NCI-H2171 (cell line): ENCODE results near the gene PPP5C.
"Not testable (repeated sequence)": the region's sequence is repeated elsewhere in the genome, so short reads cannot be mapped to it uniquely, and the experiment has no call there.

Source experiments
- DNase-seq: peaks from one replicate; lab custom pipeline; 2025; lab: John Stamatoyannopoulos, UW

Gene PPP5C

DNA sequence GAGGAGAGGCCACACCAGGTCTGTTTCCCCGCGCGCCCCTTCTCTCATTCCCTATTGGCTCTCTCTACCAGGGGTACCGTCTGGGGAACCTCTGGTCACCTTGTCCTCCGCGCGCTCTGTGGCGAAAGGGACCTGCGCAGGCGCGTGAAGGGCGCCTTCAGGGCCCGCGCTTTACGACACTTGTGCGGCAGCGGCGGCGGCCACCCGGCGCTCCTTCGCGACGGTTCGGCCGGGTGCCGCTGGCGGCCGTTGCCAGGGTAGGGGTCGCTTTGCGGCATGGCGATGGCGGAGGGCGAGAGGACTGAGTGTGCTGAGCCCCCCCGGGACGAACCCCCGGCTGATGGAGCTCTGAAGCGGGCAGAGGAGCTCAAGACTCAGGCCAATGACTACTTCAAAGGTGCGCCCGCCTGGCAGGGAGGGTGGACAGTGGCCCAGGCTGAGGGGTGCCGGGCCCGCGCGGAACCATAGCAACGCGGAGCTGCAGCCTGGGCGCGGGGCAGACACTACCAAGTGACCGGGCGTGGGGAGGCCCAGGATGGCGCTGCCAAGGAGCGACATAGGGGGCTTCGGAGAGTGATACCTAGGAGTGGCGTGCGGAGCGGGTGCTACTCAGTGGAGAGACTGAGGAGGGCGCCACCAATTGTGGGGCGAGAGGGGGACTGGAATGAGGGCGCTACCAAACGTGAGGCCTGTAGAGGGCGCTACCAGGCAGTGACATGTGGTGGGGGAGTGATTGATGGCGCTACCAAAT is at the start of gene PPP5C:
TSS of gene PPP5C (plus strand) at position 267 of the 751 bp plus-strand sequence. CDS start at position 277, 10 bp downstream.
- peak; percentile 95 for DNase-seq

DNA sequence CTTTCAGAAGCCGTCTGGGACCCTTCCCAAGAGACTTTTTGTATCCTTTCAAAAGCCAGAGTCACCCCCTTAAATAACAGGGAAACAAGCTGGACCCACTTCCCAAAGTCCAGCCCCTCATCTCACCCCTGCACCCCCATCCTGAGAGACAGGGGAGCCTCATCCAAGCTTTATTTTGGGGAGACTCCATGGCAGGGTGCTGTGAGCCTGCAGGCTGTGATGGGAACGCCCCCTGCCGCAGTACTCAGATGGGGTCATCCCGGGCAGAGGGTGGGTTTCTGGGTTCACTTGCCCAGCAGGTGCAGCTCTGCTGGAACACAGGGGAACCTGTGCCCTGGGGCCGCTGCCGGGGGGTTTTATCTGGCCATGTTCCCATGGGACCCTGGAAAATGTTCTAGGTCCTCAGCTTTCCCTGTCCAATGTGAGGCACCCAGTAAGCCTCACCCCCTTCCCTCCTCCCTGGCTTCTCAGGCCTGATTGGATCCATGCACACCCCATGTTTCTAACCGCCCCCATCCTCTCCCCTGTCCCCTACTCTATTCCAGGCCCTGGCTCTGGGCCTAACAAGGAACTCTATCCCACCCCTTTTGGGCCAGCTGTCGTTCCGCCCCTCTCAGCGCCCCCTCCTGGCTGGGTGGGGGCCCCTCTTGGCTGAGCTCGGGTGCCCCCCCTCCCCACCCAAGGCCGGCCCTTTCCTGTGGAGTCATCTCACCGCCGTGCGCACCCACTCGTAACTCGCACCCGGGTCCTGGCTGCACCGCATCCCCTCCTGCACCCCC is 49.0 kb upstream of the PPP5C start:
- no peak for DNase-seq

DNA sequence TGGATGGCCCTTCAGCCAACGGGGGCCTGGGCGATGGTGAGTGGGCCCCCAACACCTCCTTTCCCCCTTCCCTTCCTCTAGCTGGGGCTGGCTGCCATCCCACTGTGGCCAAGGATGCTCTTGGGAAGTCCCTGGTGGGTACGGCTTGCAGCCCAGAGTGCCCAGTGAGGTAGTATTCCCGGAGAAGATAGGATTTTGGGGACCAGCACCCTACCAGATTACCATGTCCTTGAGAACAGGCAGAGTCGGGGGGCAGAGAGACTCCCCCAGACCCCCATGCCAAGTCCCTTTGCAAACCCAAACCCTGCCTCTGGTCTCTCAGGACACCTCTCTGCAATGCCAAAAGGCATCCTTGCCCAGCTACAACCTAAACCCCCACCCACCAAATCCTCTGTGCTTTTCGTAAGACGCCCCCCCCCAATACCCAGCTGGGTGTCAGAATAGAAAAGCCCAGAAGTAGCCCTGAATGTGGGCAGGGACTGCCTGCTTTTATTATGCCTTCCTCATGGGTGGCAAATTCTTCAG is 48.3 kb upstream of the PPP5C start:
- no peak for DNase-seq

- peak; percentile 96 for DNase-seq
Measured at GRCh38 chr19:46299004-46299509, 47.8 kb upstream of the PPP5C start.

- no peak for DNase-seq
Measured at GRCh38 chr19:46299695-46300094, 47.2 kb upstream of the PPP5C start.

DNA sequence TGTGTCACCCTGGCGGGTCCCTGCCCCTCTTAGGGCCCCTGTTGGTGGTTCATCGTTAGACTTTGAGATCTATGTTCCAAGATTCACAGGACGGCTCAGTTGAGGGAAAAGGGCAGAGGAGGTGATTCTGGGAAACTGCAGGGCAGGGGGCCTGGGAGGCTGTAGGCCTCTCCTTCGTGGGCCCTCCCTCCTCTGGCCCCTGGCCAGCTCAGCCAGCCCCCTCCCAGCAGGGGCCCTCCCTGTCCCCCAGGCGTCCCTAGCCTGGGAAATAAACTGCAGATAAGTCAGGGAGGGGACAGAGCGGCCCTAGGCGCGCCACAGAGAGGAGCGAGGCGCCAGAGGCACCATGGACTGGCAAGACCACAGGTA is 43.6 kb upstream of the PPP5C start:
- DNase-seq = no peak

- no peak for DNase-seq
Measured at GRCh38 chr19:46303691-46304397, 43.0 kb upstream of the PPP5C start.

DNA sequence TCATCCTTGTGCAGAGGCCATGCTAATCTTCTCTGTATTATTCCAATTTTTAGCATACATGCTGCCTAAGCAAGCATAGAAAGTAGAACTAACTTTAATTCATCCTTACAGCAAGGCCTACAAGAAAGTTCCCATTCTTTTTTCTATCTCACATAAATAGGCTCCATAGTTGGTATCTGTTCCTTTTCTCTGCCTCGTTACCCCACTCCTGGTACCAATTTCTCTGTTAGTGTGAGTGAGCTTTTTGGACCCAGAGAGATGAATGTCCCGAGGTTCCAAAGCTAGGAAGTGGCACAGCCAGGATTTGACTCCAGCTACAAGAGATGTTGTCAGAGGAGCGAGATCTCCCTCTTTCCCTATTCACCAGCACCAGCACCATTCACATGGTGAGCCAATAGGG is 40.4 kb upstream of the PPP5C start:
- DNase-seq = no peak

GRCh38 chr19:46308510-46308909 is 38.4 kb upstream of the PPP5C start:
- DNase-seq = no peak

GRCh38 chr19:46309056-46309455 is 37.8 kb upstream of the PPP5C start:
- no peak for DNase-seq

GRCh38 chr19:46311444-46311843 is 35.4 kb upstream of the PPP5C start:
- no peak for DNase-seq

- DNase-seq = not testable (repeated sequence)
Measured at GRCh38 chr19:46313540-46314469, 33.1 kb upstream of the PPP5C start.

DNA sequence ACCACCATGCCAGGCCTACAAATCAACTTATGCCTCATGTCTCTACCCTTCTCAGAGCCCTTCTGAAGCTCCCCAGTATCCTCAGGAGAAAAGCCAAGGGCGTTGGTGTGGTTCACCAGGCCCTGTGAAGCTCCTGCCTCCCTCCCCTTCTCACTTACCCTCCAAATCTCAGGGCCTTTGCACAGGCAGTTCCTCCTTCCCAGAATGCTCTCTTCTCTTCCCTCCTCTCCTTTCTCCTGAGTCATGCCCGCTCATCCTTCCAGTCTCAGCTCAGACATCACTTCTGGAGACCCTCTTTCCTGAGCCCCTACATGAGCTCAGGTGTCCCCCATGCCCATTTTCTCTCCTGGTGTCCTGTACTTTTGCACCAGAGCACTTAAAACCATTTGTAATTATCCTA is 29.5 kb upstream of the PPP5C start:
- no peak for DNase-seq

- no peak for DNase-seq
Measured at GRCh38 chr19:46319613-46320012, 27.3 kb upstream of the PPP5C start.

DNA sequence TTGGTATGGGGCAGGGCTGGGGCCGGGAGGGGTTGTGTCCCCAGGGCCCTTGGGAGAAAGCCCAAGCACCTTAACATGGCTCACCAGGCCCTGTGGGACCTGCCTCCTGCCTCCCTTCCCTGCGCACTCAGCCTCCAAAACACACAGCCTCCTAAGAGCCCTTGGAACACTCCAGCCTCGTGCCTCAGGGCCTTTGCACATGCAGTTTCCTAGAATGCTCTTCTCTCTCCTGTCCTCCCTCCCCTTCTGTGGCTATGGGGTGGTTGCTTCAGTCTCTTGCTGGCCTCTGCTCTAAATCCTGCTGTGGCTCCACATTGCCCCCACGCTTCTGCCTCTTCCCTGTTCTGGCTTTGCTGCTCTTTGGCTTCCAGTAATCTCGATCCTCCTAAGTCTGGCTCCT is 26.3 kb upstream of the PPP5C start:
- no peak for DNase-seq

GRCh38 chr19:46321653-46322052 is 25.2 kb upstream of the PPP5C start:
- DNase-seq = no peak

- not testable (repeated sequence) for DNase-seq
Measured at GRCh38 chr19:46323227-46323626, 23.7 kb upstream of the PPP5C start.

GRCh38 chr19:46324277-46324676 is 22.6 kb upstream of the PPP5C start:
- no peak for DNase-seq

DNA sequence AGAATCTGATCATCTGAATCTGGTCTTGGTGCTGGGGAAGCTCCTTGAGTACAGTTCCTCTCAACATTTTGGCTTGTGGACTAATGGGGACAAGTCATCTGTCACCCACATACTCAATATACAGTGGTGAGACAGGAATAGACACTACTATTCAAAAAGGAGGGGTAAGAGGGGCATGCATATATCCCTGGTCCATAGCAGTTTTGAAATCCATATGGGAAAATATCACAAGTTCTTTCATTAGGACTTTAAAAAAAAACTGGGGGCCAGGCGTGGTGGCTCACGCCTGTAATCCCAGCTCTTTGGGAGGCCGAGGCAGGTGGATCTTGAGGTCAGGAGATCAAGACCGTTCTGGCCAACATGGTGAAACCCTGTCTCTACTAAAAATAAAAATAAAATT is 20.3 kb upstream of the PPP5C start:
- DNase-seq = no peak

DNA sequence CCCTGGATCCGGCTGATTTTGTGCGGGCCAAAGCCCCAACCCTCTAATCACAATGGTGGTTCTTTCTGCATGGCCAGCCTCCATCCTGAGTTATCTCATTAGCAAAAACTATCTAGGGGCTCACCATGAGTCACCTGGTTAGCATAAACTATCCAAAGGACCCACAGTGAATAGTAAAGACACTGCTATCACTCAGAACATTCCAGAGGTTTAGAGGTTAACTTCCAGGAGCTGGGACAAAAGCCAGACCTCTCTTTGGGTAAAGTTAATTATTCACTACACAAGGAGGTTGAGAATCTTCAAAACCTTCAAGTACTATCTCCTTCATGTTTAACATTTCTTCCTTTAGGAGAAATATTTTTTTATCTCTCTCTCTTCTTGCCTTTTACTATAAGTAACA is 18.8 kb upstream of the PPP5C start:
- no peak for DNase-seq

DNA sequence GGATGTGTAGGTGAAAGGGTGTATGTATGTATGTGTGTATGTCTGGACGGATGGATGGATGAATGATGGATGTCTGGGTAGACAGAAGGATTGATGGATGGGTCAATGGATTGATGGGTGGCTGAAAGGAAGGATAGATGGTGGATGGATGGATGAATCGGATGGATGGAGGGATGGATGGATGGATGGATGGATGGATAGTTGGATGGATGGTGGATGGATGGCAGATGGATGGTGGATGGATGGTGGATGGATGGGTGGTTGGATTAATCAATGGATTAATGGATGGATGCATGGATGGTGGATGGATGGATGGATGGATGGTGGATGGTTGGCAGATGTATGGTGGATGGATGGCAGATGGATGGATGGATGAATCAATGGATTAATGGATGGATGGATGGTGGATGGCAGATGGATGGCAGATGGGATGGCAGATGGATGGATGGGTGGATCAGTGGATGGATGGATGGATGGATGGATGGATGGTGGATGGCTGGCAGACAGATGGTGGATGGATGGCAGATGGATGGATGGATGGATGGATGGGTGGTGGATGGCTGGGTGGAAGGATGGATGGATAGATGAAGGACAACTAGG is 16.5 kb upstream of the PPP5C start:
- DNase-seq = no peak
